Spleen (tissue), 11 donors: ENCODE results near the gene PLK5. TPM values are rescaled to one million over a fixed set of nuclear protein-coding genes. Genes with fewer than 3 reads are reported as not detected.

Experiments
- DNase-seq: peaks from one replicate; pipeline ENCODE4 v3.0.0-alpha.2; 2020
- H3K27ac ChIP-seq, 8 donors: fragments of 200-600 bp; sonication (generic) in 7 of 8; 1 replicate in 4 of 8; 2 replicates in 4 of 8; pipeline versions ENCODE4 v1.5.0 to v1.8.0; 2016 to 2021; ENCODE audit warnings: inconsistent platforms in 4 of 8, mild to moderate bottlenecking in 4 of 8, moderate library complexity in 1 of 8
- H3K27me3 ChIP-seq, 7 donors: fragments of 200-600 bp; sonication (generic) in 6 of 7; replicated peaks in 1 of 7; 1 replicate in 4 of 7; 2 replicates in 3 of 7; pipeline versions ENCODE4 v1.5.0 to v1.8.0; 2016 to 2021; ENCODE audit warnings: inconsistent platforms in 3 of 7, mild to moderate bottlenecking in 1 of 7
- H3K36me3 ChIP-seq, 6 donors: fragments of 200-600 bp; sonication (generic) in 5 of 6; 1 replicate in 4 of 6; 2 replicates in 2 of 6; pipeline versions ENCODE4 v1.5.0 to v1.8.0; 2016 to 2021; ENCODE audit warnings: inconsistent platforms in 2 of 6
- H3K4me1 ChIP-seq, 6 donors: fragments of 200-600 bp; sonication (generic) in 5 of 6; 1 replicate in 3 of 6; 2 replicates in 3 of 6; pipeline versions ENCODE4 v1.5.0 to v1.8.0; 2016 to 2021; ENCODE audit warnings: inconsistent platforms in 3 of 6
- H3K4me3 ChIP-seq, 8 donors: fragments of 200-600 bp; sonication (generic) in 7 of 8; 1 replicate in 4 of 8; 2 replicates in 4 of 8; pipeline versions ENCODE4 v1.5.0 to v1.8.0; 2016 to 2021; ENCODE audit warnings: inconsistent platforms in 4 of 8, mild to moderate bottlenecking in 4 of 8, moderate library complexity in 2 of 8
- H3K9me3 ChIP-seq, 8 donors: fragments of 200-600 bp; sonication (generic) in 7 of 8; 1 replicate in 4 of 8; 2 replicates in 4 of 8; pipeline versions ENCODE4 v1.5.0 to v1.8.0; 2016 to 2021; ENCODE audit warnings: inconsistent platforms in 4 of 8
- POLR2A ChIP-seq, 3 donors: fragments of 450-650 bp; IDR thresholded peaks; one replicate each; pipeline ENCODE4 v1.5.1; 2017; ENCODE audit warnings: antibody characterized with exemption in 3 of 3, mild to moderate bottlenecking in 1 of 3
- POLR2AphosphoS5 ChIP-seq, 3 donors: sonication (generic); formaldehyde crosslinking; IDR thresholded peaks; one replicate each; pipeline ENCODE4 v1.5.1; 2017; ENCODE audit warnings: antibody characterized with exemption in 3 of 3
- WGBS, 5 donors: extraction: QIAGEN DNeasy Blood & Tissue Kit in 3 of 5; methylation state at CpG; one replicate each; pipeline versions ENCODE4 v1.1.5 to v1.1.7; 2013 to 2018; 5-methylcytosine and 5-hydroxymethylcytosine counted together
- intact Hi-C: fragments of 100-400 bp; cut with DNase I; formaldehyde crosslinking; loops from one replicate; pipeline ENCODE4 v1.15.0; 2023; ENCODE audit warnings: low total_unique reads
- polyA plus RNA-seq, 3 donors: library from polyadenylated mRNA; stranded (reverse); fragments of 200-250 nt; gene quantifications; one replicate each; pipeline ENCODE4 v1.2.1, GENCODE V29; 2013
- total RNA-seq, 7 donors: library from RNA; depleted of rRNA in 3 of 7; stranded (reverse); fragments of >200 nt in 3 of 7; fragmentation: NEBNext Ultra II Directional in 4 of 7; extraction: Animal tissue kit (Norgen Biotek cat#: 25700) in 4 of 7; gene quantifications; one replicate each; pipeline versions ENCODE4 v1.1.0 to v1.2.1, GENCODE V29; 2016 to 2021
- TF ChIP-seq, protein P1 (sequence below), 11 experiments: fragments of 200-600 bp in 7 of 11; fragments of 450-650 bp in 4 of 11; sonication (generic) in 4 of 11; IDR thresholded peaks in 8 of 11; conservative IDR thresholded peaks in 3 of 11; 1 replicate in 7 of 11; 2 replicates in 4 of 11; pipeline versions ENCODE4 v1.4.0 to v1.8.0; 2016 to 2021; ENCODE audit warnings: antibody characterized with exemption in 11 of 11, inconsistent platforms in 4 of 11, mild to moderate bottlenecking in 1 of 11
- donor health status: healthy with polysubstance abuse.
- donor health status: DM: no; HTN: no; CAD: no; lungs with moderate emphysema.
- donor health status: DM: no; HTN: no; CAD: no.
- donor health status: Bipolar disorder and iron deficiency.
- donor health status: healthy.
- donor health status: DM: no; HTN: no; CAD: no.
- donor health status: DM: yes; HTN: yes; CAD: no.

PLK5 gene
- total and polyA plus RNA-seq, 10 donors, result 0.04 to 0.06 (median 0.06) TPM; not detected in 7

DNA sequence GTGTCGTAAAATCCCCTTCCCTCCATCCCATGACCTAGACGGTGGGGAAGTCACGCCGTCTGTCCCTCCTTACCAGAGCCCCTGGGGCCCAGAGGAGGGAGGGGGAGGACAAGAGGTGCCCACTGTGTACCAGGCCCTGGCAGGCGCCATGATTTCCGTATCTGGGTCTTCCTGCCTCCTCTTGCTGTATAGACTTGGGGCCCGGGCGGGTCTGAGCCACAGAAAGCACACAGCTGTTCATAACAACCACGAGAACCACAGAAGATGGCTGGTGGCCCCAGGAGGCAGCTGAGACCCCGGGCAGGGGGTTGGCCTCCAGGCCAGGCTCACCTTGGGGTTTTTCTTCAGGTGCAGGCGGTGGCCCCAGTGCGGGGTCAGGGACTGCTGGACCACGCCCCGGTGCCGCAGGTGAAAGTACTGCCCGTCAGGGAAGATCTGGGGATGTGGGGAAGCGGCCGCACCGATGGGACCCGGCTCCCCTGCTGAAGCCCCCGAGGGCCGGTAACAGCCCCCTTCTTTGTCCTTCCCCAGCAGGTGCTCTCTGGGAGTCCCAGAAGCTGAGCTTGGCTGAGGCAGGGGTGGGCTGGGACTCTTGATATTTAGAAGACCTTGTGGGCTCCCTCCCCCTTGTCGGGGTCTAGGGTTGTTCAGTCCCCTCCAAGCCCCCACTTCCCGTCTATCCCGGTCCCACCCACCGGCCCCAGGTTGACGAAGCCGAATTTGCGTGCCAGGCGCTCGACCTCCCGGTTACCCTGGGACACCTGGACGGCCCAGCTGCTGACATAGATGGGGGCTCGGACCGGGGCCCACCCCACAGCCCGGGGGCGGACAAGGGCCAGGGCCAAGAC lies 34.2 kb upstream of the PLK5 start:
- 8 to 29% (median 18%) methylated on average over 13 to 37 of the region's 37 CpGs for WGBS, 5 donors
- peak overlapping the region in 6 of 8 donors; percentile 41 to 81 (median 62) for H3K27ac ChIP-seq
- DNase-seq, result peak; percentile 77
- H3K27me3 ChIP-seq, result peaks cover 0 to 39% (median 0%) of the 10 kb centered on the region in 7 donors
- H3K4me3 ChIP-seq, result peak overlapping the region; percentile 48 to 85 (median 59)
- H3K36me3 ChIP-seq, result no peaks in the 10 kb centered on the region
- H3K4me1 ChIP-seq, result peaks cover 6 to 34% (median 19%) of the 10 kb centered on the region in 6 donors
- intact Hi-C loops, result no loop called here
- TF ChIP-seq POLR2AphosphoS5 (IDR thresholded peaks at IDR 0.05) (peak in 1 of 3 donors; percentile 60), POLR2A (IDR thresholded peaks at IDR 0.05) (no peak)
- TF ChIP-seq, protein P1, sequence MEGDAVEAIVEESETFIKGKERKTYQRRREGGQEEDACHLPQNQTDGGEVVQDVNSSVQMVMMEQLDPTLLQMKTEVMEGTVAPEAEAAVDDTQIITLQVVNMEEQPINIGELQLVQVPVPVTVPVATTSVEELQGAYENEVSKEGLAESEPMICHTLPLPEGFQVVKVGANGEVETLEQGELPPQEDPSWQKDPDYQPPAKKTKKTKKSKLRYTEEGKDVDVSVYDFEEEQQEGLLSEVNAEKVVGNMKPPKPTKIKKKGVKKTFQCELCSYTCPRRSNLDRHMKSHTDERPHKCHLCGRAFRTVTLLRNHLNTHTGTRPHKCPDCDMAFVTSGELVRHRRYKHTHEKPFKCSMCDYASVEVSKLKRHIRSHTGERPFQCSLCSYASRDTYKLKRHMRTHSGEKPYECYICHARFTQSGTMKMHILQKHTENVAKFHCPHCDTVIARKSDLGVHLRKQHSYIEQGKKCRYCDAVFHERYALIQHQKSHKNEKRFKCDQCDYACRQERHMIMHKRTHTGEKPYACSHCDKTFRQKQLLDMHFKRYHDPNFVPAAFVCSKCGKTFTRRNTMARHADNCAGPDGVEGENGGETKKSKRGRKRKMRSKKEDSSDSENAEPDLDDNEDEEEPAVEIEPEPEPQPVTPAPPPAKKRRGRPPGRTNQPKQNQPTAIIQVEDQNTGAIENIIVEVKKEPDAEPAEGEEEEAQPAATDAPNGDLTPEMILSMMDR (IDR thresholded peaks at IDR 0.05 in 8 of 11, conservative IDR thresholded peaks at IDR 0.05 in 3 of 11), result no peak
- H3K9me3 ChIP-seq, result no peaks in the 10 kb centered on the region

DNA sequence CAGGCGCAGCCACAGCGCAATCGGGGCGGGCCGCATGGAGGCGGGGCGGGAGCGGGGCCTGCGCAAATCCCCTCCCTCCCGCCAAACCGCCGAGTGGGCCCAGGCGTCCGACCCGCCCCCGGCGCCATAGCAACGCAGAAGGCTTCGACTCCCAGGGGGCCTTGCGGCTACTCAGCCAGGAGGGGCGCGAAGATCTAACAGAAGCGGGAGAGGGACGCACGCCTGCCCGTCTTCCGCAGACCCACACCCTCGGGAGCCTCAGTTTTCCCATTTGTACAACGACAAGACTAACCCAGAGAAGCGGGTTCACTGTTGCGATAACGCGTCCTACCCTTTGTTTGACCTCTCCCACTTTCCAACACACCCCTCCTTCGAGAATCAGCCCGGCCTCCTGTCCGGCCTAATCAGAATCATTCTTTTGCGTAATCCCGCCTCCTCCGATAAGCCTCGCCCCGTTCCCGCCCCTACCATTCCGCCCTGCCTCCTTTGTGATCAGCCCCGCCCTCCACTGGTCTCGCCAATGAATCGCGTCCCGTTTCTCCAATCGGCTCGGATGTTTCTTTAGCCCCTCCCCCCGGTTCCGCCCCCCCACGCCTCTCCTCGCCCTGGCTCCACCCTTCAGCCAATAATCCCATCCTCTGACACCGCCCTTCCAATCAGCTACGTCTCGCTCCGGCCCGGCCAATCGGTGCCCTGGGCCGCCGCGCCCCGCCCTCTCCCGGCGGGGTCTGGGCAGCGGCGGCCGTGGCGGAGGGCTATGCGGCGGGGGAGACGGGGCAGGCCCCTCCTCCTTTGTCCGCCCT lies 33.4 kb upstream of the PLK5 start, which contains the start of gene PCSK4:
TSS of gene PCSK4 (minus strand) at position 40 of the 803 bp plus-strand sequence. CDS start at position 36, 4 bp downstream.
- 0 to 1% (median 1%) methylated on average over 49 to 74 of the region's 74 CpGs for WGBS, 5 donors
- Histone ChIP-seq H3K4me3 (peak within 1 kb of the TSS; percentile 54 to 85 (median 59)), H3K36me3 (no peaks in the 10 kb centered on the region), H3K27me3 (peaks cover 0 to 39% (median 0%) of the 10 kb centered on the region in 7 donors), H3K27ac (peak within 1 kb of the TSS in 6 of 8 donors; percentile 41 to 81 (median 62)), H3K4me1 (peaks cover 6 to 34% (median 19%) of the 10 kb centered on the region in 6 donors), H3K9me3 (no peaks in the 10 kb centered on the region)
- TF ChIP-seq POLR2AphosphoS5 (IDR thresholded peaks at IDR 0.05) (peak; percentile 31 to 57 (median 57)), POLR2A (IDR thresholded peaks at IDR 0.05) (peak in 1 of 3 donors; percentile 6)
- TF ChIP-seq, protein P1 (IDR thresholded peaks at IDR 0.05 in 8 of 11, conservative IDR thresholded peaks at IDR 0.05 in 3 of 11), result peak in 5 of 11 experiments; percentile 5 to 42 (median 16)
- intact Hi-C loops, result no loop called here
- peak; percentile 96 for DNase-seq

DNA sequence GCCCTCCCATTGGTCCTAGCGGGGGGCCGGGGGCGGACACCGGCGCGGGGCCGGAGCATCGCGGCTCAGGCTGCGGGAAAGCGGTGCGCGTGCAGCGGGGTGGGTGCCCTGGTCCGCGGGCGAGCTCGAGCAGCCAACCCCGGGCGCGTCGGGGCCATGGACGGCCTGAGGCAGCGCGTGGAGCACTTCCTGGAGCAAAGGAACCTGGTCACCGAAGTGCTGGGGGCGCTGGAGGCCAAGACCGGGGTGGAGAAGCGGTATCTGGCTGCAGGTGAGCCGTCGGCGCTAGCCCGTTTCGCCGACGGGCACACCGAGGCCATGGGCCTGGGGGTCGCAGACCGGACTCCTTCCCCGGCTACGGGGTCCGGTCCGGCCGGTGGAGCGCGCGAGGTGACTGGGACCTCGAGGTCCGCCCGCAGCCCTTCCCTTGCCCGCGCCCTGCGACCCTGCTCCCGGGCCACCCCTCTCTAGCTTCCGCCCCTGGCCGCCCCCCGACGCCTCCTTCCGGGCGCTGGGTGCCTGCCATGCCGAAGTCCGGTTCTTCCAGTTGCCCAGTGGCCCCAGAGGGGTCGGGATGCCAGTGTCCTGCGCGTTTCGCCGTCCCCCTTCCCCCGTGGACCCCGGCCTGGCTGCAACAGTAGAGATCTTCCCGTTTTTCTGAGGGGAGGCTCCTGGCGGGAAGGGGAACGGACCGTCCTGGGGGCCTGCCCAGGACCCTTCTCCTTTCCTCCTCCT lies 32.6 kb upstream of the PLK5 start, which contains the start of gene REEP6:
TSS of gene REEP6 (plus strand) at position 68 of the 735 bp plus-strand sequence. CDS start at position 157, 89 bp downstream.
- peaks cover 6 to 34% (median 19%) of the 10 kb centered on the region in 6 donors for H3K4me1 ChIP-seq
- no peaks in the 10 kb centered on the region for H3K36me3 ChIP-seq
- no peak for DNase-seq
- peak within 1 kb of the TSS; percentile 54 to 85 (median 59) for H3K4me3 ChIP-seq
- H3K9me3 ChIP-seq, result no peaks in the 10 kb centered on the region
- TF ChIP-seq POLR2A (IDR thresholded peaks at IDR 0.05) (no peak), POLR2AphosphoS5 (IDR thresholded peaks at IDR 0.05) (peak in 2 of 3 donors; percentile 8 to 58)
- TF ChIP-seq, protein P1 (IDR thresholded peaks at IDR 0.05 in 8 of 11, conservative IDR thresholded peaks at IDR 0.05 in 3 of 11), result peak in 1 of 11 experiments; percentile 18
- H3K27me3 ChIP-seq, result peaks cover 0 to 43% (median 0%) of the 10 kb centered on the region in 7 donors
- WGBS, 5 donors, result 3 to 11% (median 6%) methylated on average over 26 to 73 of the region's 73 CpGs
- intact Hi-C loops, result no loop called here
- peak within 1 kb of the TSS in 6 of 8 donors; percentile 41 to 81 (median 62) for H3K27ac ChIP-seq
